Left cardiac atrium (tissue), 4 donors: ENCODE measurements around the gene TSSC4. TPM values are rescaled to one million over a fixed set of nuclear protein-coding genes. Genes with fewer than 3 reads are reported as not detected.

Source experiments
- ATAC-seq, 2 donors: fragments of 200-7000 bp; cut with Tn5 transposase; one replicate each; pipeline ENCODE4 v1.9.1; 2020; ENCODE audit warnings: mild to moderate bottlenecking in 2 of 2, moderate library complexity in 2 of 2
- DNase-seq: peaks from one replicate; pipeline ENCODE4 v3.0.0-alpha.2; 2020
- intact Hi-C, 2 donors: fragments of 100-400 bp; cut with DNase I; formaldehyde crosslinking; loops; one replicate each; pipeline versions ENCODE4 v1.14.1 to v1.15.1; 2022 to 2023
- total RNA-seq, 2 donors: library from RNA; stranded (reverse); fragmentation: NEBNext Ultra II Directional; extraction: Animal tissue kit (Norgen Biotek cat#: 25700); gene quantifications; one replicate each; pipeline ENCODE4 v1.2.1, GENCODE V29; 2021
- donor health status: DM: no; HTN: yes; CAD: no.
- donor health status: DM: no; HTN: yes; CAD: no; lungs with severe emphysema.
- donor health status: DM: yes; HTN: yes; CAD: no.
- donor health status: Dilated cardiomyopathy.

TSSC4 gene
- total RNA-seq, 2 donors from 2014 or later: 34.9 to 45.7 TPM

GRCh38 chr11:2367266-2368160 lies 33.0 kb upstream of the TSSC4 start:
- intact Hi-C loops: loop anchor here in 1 of 2 donors (10.0 kb wide), 1 partner anchor 47 kb away; no protein-coding TSS in a partner anchor
- ATAC-seq (peak in 1 of 2 donors; percentile 56), DNase-seq (peak; percentile 7)

GRCh38 chr11:2368178-2368850 lies 32.2 kb upstream of the TSSC4 start:
- intact Hi-C loops: loop anchor here in 1 of 2 donors (10.0 kb wide), 1 partner anchor 46 kb away; no protein-coding TSS in a partner anchor
- ATAC-seq (no peak), DNase-seq (peak; percentile 13)

- ATAC-seq (no peak), DNase-seq (no peak)
- intact Hi-C loops: loop anchor here in 1 of 2 donors (10.0 kb wide), 1 partner anchor 46 kb away; no protein-coding TSS in a partner anchor
Observed at GRCh38 chr11:2368851-2369180, 31.7 kb upstream of the TSSC4 start.

- ATAC-seq (no peak), DNase-seq (peak; percentile 15)
- intact Hi-C loops: loop anchor here in 1 of 2 donors (10.0 kb wide), 1 partner anchor 45 kb away; no protein-coding TSS in a partner anchor
Observed at GRCh38 chr11:2369320-2369719, 31.2 kb upstream of the TSSC4 start.

- intact Hi-C loops: loop anchor here in 1 of 2 donors (10.0 kb wide), 1 partner anchor 45 kb away; no protein-coding TSS in a partner anchor
- ATAC-seq (peak in 1 of 2 donors; percentile 32), DNase-seq (peak; percentile 8)
Observed at GRCh38 chr11:2369896-2370295, 30.7 kb upstream of the TSSC4 start.

- peak in 1 of 2 donors; percentile 2 for ATAC-seq
- peak; percentile 20 for DNase-seq
- intact Hi-C loops: loop anchor here in 1 of 2 donors (1.0 kb wide), 1 partner anchor 59 kb away; no protein-coding TSS in a partner anchor
Observed at GRCh38 chr11:2374456-2375201, 25.9 kb upstream of the TSSC4 start.

GRCh38 chr11:2375341-2375853 lies 25.2 kb upstream of the TSSC4 start:
- intact Hi-C loops: no loop called here
- ATAC-seq: peak; percentile 32 to 35
- DNase-seq: peak; percentile 57

GRCh38 chr11:2375964-2376551 lies 24.5 kb upstream of the TSSC4 start:
- intact Hi-C loops: no loop called here
- peak; percentile 12 for DNase-seq

GRCh38 chr11:2376751-2377451 lies 23.6 kb upstream of the TSSC4 start, which contains the start of gene CD81:
Gene CD81 (plus strand): TSS chr11:2377310. CDS start chr11:2377550, 240 bp downstream.
- DNase-seq: peak; percentile 62
- peak; percentile 55 to 58 for ATAC-seq
- intact Hi-C loops: no loop called here

More at GRCh38 chr11:2375964-2376551, 24.5 kb upstream of the TSSC4 start:
- ATAC-seq: no peak

GRCh38 chr11:2377511-2378443 lies 22.8 kb upstream of the TSSC4 start:
- peak; percentile 81 for DNase-seq
- ATAC-seq: peak; percentile 51 to 55
- intact Hi-C loops: no loop called here

GRCh38 chr11:2378527-2379210 lies 21.9 kb upstream of the TSSC4 start:
- DNase-seq (peak; percentile 67), ATAC-seq (peak; percentile 0 to 9)
- intact Hi-C loops: no loop called here

GRCh38 chr11:2379466-2380174 lies 20.9 kb upstream of the TSSC4 start:
- ATAC-seq (no peak), DNase-seq (peak; percentile 30)
- intact Hi-C loops: no loop called here

GRCh38 chr11:2380396-2380795 lies 20.2 kb upstream of the TSSC4 start:
- intact Hi-C loops: no loop called here
- ATAC-seq (no peak), DNase-seq (no peak)

GRCh38 chr11:2380807-2381350 lies 19.7 kb upstream of the TSSC4 start:
- peak; percentile 16 to 28 for ATAC-seq
- peak; percentile 92 for DNase-seq
- intact Hi-C loops: no loop called here

GRCh38 chr11:2381494-2382128 lies 18.9 kb upstream of the TSSC4 start:
- intact Hi-C loops: no loop called here
- DNase-seq (no peak), ATAC-seq (no peak)
